Measurements from ENCODE around the gene LHX6.

- TF ChIP-seq CTCF (IDR thresholded peaks at IDR 0.05; ENCODE audit: insufficient read depth, low read depth, low read length): no peak
- no peak for TF ChIP-seq EZH2 (IDR thresholded peaks at IDR 0.05; ENCODE audit: insufficient read depth, low read length)
These were observed 33.3 kb upstream of the LHX6 start for GRCh38 chr9:122262073-122262472.
